T-cell (primary cell): ENCODE measurements around the gene ZFAND3. TPM values are rescaled to one million over a fixed set of nuclear protein-coding genes. Genes with fewer than 3 reads are reported as not detected.

Experiments
- ATAC-seq, 4 experiments: fragments of 200-7000 bp in 3 of 4; fragments of 150-1000 bp in 1 of 4; cut with Tn5 transposase; replicated peaks in 1 of 4; 1 replicate in 3 of 4; 2 replicates in 1 of 4; pipeline ENCODE4 v1.10.0; 2021; ENCODE audit warnings: moderate library complexity in 3 of 4, mild to moderate bottlenecking in 2 of 4, moderate number of reproducible peaks in 1 of 4
- CTCF ChIA-PET, 2 donors: fragments of 300-600 bp; sonication (Branson Sonifier 250); formaldehyde crosslinking; loops; one replicate each; lab custom pipeline; 2022; ENCODE audit warnings: antibody characterized with exemption in 2 of 2; lab: Charles Lee
- POLR2A ChIA-PET, 2 donors: fragments of 300-600 bp; sonication (Branson Sonifier 250); formaldehyde crosslinking; loops; one replicate each; lab custom pipeline; 2022; ENCODE audit warnings: antibody characterized with exemption in 2 of 2; lab: Charles Lee
- DNase-seq, 35 experiments: peaks; one replicate each; pipeline versions ENCODE4 v3.0.0 to v3.0.0-alpha.2; 2013 to 2023
- H3K27ac ChIP-seq: one replicate; pipeline ENCODE4 v1.5.1; 2013; ENCODE audit warnings: low read length
- H3K27me3 ChIP-seq, 2 experiments: replicated peaks in 1 of 2; 1 replicate in 1 of 2; 2 replicates in 1 of 2; pipeline versions ENCODE4 v1.6.1 to v1.7.0; 2013; ENCODE audit warnings: low read length in 1 of 2, mixed read lengths in 1 of 2; ENCODE audit not compliant: control insufficient read depth in 2 of 2, insufficient read depth in 2 of 2; ENCODE audit errors: extremely low read depth in 1 of 2
- H3K36me3 ChIP-seq, 2 donors: 1 replicate in 1 of 2; 2 replicates in 1 of 2; pipeline versions ENCODE4 v1.6.1 to v1.7.0; 2013; ENCODE audit warnings: low read length in 1 of 2; ENCODE audit not compliant: control insufficient read depth in 2 of 2, insufficient read depth in 1 of 2; ENCODE audit errors: extremely low read depth in 1 of 2
- H3K4me1 ChIP-seq, 2 experiments: 1 replicate in 1 of 2; 2 replicates in 1 of 2; pipeline versions ENCODE4 v1.6.1 to v1.7.0; 2013; ENCODE audit warnings: low read length in 2 of 2, mixed read lengths in 1 of 2; ENCODE audit not compliant: insufficient read depth in 2 of 2, control insufficient read depth in 1 of 2; ENCODE audit errors: extremely low read depth in 1 of 2
- H3K4me3 ChIP-seq, 2 donors: 1 replicate in 1 of 2; 2 replicates in 1 of 2; pipeline versions ENCODE4 v1.5.1 to v1.7.0; 2013; ENCODE audit warnings: mild to moderate bottlenecking in 2 of 2, low read length in 1 of 2, moderate library complexity in 1 of 2; ENCODE audit not compliant: control insufficient read depth in 1 of 2; ENCODE audit errors: extremely low read depth in 1 of 2
- H3K9me3 ChIP-seq: 2 replicates; pipeline ENCODE4 v1.7.0; 2013
- H3K27ac Mint-ChIP-seq, 2 donors: one replicate each; pipeline ENCODE4 v1.8.0; 2020 to 2021; ENCODE audit warnings: mild to moderate bottlenecking in 2 of 2, mixed read lengths in 2 of 2
- H3K27me3 Mint-ChIP-seq, 2 donors: one replicate each; pipeline ENCODE4 v1.8.0; 2021 to 2022; ENCODE audit warnings: mixed read lengths in 2 of 2
- H3K36me3 Mint-ChIP-seq: one replicate; pipeline ENCODE4 v1.8.0; 2021; ENCODE audit warnings: mixed read lengths
- H3K4me1 Mint-ChIP-seq, 3 donors: one replicate each; pipeline ENCODE4 v1.8.0; 2020 to 2022; ENCODE audit warnings: mixed read lengths in 3 of 3, mild to moderate bottlenecking in 1 of 3
- H3K4me3 Mint-ChIP-seq, 3 donors: one replicate each; pipeline ENCODE4 v1.8.0; 2020 to 2022; ENCODE audit warnings: mild to moderate bottlenecking in 3 of 3, mixed read lengths in 3 of 3, moderate library complexity in 3 of 3
- H3K9me3 Mint-ChIP-seq, 3 donors: one replicate each; pipeline ENCODE4 v1.8.0; 2020 to 2022; ENCODE audit warnings: mixed read lengths in 3 of 3
- WGBS: methylation state at CpG from one replicate; pipeline ENCODE4 v1.1.5; 2013; ENCODE audit warnings: missing lambda C conversion rate; ENCODE audit not compliant: insufficient coverage; 5-methylcytosine and 5-hydroxymethylcytosine counted together
- total RNA-seq, 35 experiments: library from RNA in 6 of 35; stranded (reverse) in 6 of 35; fragments of 120-200 nt in 1 of 35; gene quantifications; one replicate each; pipeline versions ENCODE4 v1.2.1 to v1.2.4 and lab custom pipeline; 2013 to 2026

ZFAND3 gene
- total RNA-seq, 5 donors from 2014 or later (not counting 1 experiment from before 2014, with no cell fraction given): 35.6 to 59.3 (median 36.4) TPM

DNA sequence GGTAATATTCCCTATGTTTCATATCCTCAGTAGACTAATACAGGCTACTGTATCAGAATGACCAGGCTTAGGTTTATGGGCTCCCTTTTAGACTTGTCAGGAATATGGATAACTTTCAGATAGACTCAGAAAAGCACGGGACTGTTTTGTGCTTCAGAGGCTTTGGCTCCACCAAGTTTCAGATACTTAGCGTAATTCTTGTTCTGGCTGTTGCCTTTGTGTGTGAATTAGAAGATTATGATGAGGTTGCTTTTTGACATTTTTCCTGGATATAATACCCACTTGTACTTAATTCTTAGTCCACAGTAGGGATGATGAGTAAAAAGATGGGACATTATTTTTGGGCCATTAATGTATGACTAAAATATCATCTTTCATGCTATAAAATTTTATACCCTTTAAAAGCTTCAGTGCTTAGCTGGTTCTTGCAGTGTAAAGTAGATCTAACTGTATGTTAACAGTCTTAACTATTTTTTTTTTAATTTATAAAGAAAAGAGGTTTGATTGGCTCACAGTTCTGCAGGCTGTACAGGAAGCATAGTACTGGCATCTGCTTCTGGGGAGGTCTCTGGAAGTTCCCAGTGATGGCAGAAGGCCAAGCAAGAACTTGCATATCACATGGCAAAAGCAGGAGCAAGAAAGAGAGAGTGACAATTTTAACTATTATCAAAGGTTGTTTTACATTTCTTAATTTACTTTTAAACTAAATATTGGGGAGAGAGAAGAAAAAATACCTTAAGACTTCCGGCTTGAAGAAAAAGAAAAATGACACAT is 120.7 kb downstream of the ZFAND3 start:
- Histone ChIP-seq H3K27ac (no peak overlapping the region), H3K4me3 (no peak overlapping the region), H3K9me3 (no peaks in the 10 kb centered on the region), H3K36me3 (peaks cover 0 to 3% of the 10 kb centered on the region in 2 donors), H3K4me1 (peaks cover under 1 to 20% of the 10 kb centered on the region in 2 experiments), H3K27me3 (no peaks in the 10 kb centered on the region)
- Mint-ChIP-seq H3K4me1 (peaks cover 57 to 66% (median 65%) of the 10 kb centered on the region in 3 donors), H3K27ac (no peak overlapping the region), H3K9me3 (no peaks in the 10 kb centered on the region), H3K4me3 (no peak overlapping the region), H3K27me3 (no peaks in the 10 kb centered on the region), H3K36me3 (peaks cover 13% of the 10 kb centered on the region)
- ATAC-seq (no peak), DNase-seq (no peak)
- ChIA-PET CTCF (no interaction called here), POLR2A (no interaction called here)
- 100% methylated on average over 1 of the region's 3 CpGs for WGBS

- Mint-ChIP-seq H3K27ac (no peak overlapping the region), H3K4me3 (no peak overlapping the region), H3K9me3 (no peaks in the 10 kb centered on the region), H3K4me1 (peaks cover 57 to 67% (median 66%) of the 10 kb centered on the region in 3 donors), H3K27me3 (no peaks in the 10 kb centered on the region), H3K36me3 (peaks cover 13% of the 10 kb centered on the region)
- Histone ChIP-seq H3K4me1 (peaks cover 3 to 15% of the 10 kb centered on the region in 2 experiments), H3K4me3 (no peak overlapping the region), H3K9me3 (no peaks in the 10 kb centered on the region), H3K27me3 (no peaks in the 10 kb centered on the region), H3K27ac (no peak overlapping the region), H3K36me3 (peaks cover 0 to 3% of the 10 kb centered on the region in 2 donors)
- no CpG with 5 or more reads among the region's 2 CpGs for WGBS
- ChIA-PET POLR2A (no interaction called here), CTCF (no interaction called here)
- DNase-seq (no peak), ATAC-seq (no peak)
These were observed 122.3 kb downstream of the ZFAND3 start for GRCh38 chr6:37941871-37942270.

DNA sequence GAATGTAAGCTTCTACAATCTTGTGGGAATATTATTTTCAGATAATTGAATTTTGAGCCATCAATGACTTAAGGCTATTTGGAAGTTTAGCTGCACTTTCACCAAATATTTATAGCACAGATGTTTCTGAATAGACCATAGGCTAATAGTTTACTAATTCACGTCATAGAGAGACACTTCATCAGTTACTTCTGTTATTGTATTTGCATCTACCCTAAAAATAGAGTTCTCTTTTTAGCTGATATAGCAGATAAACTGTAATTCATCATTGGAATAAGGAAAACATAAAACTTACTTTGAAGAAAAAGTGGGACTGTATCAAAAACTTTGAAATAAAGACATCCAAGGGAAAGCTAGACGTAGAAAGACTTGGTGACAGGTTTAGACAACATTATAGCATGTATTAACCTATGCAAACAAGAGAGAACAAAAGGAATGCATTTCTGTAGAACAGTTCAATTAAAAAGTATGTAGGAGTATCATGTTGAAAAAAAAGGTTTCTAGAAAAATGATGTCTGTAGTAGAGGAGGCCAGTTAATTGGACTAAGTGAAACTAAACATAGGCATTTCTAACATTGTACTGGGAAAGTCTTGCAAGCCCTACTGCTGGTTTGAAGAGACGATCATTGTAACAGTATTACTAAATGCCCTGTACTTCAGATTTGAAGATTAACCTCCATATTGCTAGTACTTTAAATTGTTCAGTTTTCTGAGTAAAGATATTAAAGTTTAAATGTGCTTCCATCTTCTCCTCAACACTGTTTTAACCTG is 123.3 kb downstream of the ZFAND3 start:
- H3K4me3 Mint-ChIP-seq: no peak overlapping the region
- H3K27ac Mint-ChIP-seq: no peak overlapping the region
- no peaks in the 10 kb centered on the region for H3K9me3 ChIP-seq
- no peak overlapping the region for H3K4me3 ChIP-seq
- POLR2A ChIA-PET: no interaction called here
- no peak overlapping the region for H3K27ac ChIP-seq
- no peak for DNase-seq
- H3K4me1 Mint-ChIP-seq: peaks cover 48 to 66% (median 64%) of the 10 kb centered on the region in 3 donors
- peaks cover 10% of the 10 kb centered on the region for H3K36me3 Mint-ChIP-seq
- H3K27me3 Mint-ChIP-seq: no peaks in the 10 kb centered on the region
- peaks cover 3 to 10% of the 10 kb centered on the region in 2 experiments for H3K4me1 ChIP-seq
- WGBS: no CpG with 5 or more reads among the region's 3 CpGs
- no peaks in the 10 kb centered on the region for H3K9me3 Mint-ChIP-seq
- H3K27me3 ChIP-seq: no peaks in the 10 kb centered on the region
- no peak for ATAC-seq
- H3K36me3 ChIP-seq: peaks cover 0 to 3% of the 10 kb centered on the region in 2 donors
- CTCF ChIA-PET: interaction anchor here in 1 of 2 donors (0.5 to 0.6 kb wide), 2 partner anchors 276 to 706 kb away, joined by 5 to 15 read pairs; no protein-coding TSS in a partner anchor

DNA sequence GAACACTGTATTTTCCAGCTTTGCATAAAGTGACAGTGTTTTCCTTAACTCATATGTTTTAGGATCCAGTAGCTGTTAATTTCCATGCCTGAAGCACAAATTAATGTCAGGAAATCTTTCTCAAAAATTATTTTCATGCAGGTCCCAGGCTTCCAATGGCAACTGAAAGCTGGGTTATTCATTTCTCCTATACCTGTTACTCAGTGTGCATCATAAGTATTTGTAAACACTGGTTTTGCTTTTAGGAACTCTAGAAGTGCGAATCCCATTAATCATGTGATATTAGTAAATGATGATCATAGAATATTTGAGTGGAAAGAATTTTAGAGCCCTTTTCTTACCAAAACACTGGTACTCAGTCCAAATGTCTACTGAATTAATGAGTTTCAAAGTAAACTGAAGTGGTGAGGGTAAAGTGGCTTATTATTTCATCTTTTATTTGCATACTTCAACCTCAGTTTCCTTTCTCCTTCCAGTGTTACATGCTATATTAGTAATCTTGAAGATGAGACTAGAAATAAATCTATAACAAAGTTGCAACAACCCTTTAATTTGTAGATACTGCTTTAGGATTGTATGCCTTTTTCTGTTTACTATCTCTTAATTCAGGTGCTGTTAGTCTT is 124.0 kb downstream of the ZFAND3 start:
- Histone ChIP-seq H3K27me3 (no peaks in the 10 kb centered on the region), H3K4me3 (no peak overlapping the region), H3K4me1 (peaks cover 3 to 8% of the 10 kb centered on the region in 2 experiments), H3K9me3 (no peaks in the 10 kb centered on the region), H3K27ac (no peak overlapping the region), H3K36me3 (peaks cover 0 to 3% of the 10 kb centered on the region in 2 donors)
- ATAC-seq: no peak
- ChIA-PET CTCF (no interaction called here), POLR2A (no interaction called here)
- peaks cover 0 to 3% (median 0%) of the 10 kb centered on the region in 3 donors for H3K9me3 Mint-ChIP-seq
- no peak overlapping the region for H3K4me3 Mint-ChIP-seq
- H3K27me3 Mint-ChIP-seq: no peaks in the 10 kb centered on the region
- no peak for DNase-seq
- no CpG with 5 or more reads among the region's 1 CpG for WGBS
- peaks cover 41 to 63% (median 61%) of the 10 kb centered on the region in 3 donors for H3K4me1 Mint-ChIP-seq
- H3K36me3 Mint-ChIP-seq: peaks cover 13% of the 10 kb centered on the region
- H3K27ac Mint-ChIP-seq: no peak overlapping the region

- H3K4me1 Mint-ChIP-seq: peaks cover 31 to 72% (median 65%) of the 10 kb centered on the region in 3 donors
- CTCF ChIA-PET: no interaction called here
These were observed 126.5 kb downstream of the ZFAND3 start for GRCh38 chr6:37946057-37946456.

GRCh38 chr6:37947468-37947867 is 127.9 kb downstream of the ZFAND3 start:
- no peaks in the 10 kb centered on the region for H3K9me3 ChIP-seq
- peaks cover 0 to 9% (median 0%) of the 10 kb centered on the region in 3 donors for H3K9me3 Mint-ChIP-seq
- H3K27me3 Mint-ChIP-seq: no peaks in the 10 kb centered on the region
- peaks cover 3 to 8% of the 10 kb centered on the region in 2 experiments for H3K4me1 ChIP-seq
- no peak for ATAC-seq
- no peaks in the 10 kb centered on the region for H3K27me3 ChIP-seq
- DNase-seq: no peak
- no peak overlapping the region for H3K4me3 Mint-ChIP-seq
- CTCF ChIA-PET: no interaction called here
- no peak overlapping the region for H3K27ac ChIP-seq
- H3K4me3 ChIP-seq: no peak overlapping the region
- POLR2A ChIA-PET: no interaction called here
- no peak overlapping the region for H3K27ac Mint-ChIP-seq
- H3K4me1 Mint-ChIP-seq: peaks cover 31 to 83% (median 76%) of the 10 kb centered on the region in 3 donors
- no peaks in the 10 kb centered on the region for H3K36me3 ChIP-seq
- H3K36me3 Mint-ChIP-seq: peaks cover 25% of the 10 kb centered on the region

More at GRCh38 chr6:37946057-37946456, 126.5 kb downstream of the ZFAND3 start:
- DNase-seq (no peak), ATAC-seq (no peak)
- Mint-ChIP-seq H3K9me3 (peaks cover 0 to 9% (median 0%) of the 10 kb centered on the region in 3 donors), H3K36me3 (peaks cover 26% of the 10 kb centered on the region), H3K27me3 (no peaks in the 10 kb centered on the region), H3K27ac (no peak overlapping the region), H3K4me3 (no peak overlapping the region)
- Histone ChIP-seq H3K4me3 (no peak overlapping the region), H3K27ac (no peak overlapping the region), H3K9me3 (no peaks in the 10 kb centered on the region), H3K27me3 (no peaks in the 10 kb centered on the region), H3K4me1 (peaks cover 3 to 8% of the 10 kb centered on the region in 2 experiments), H3K36me3 (no peaks in the 10 kb centered on the region)
- no CpG with 5 or more reads among the region's 2 CpGs for WGBS
- POLR2A ChIA-PET: no interaction called here
